GM12878 (cell line): ENCODE measurements around the gene FBXO5. TPM values are rescaled to one million over a fixed set of nuclear protein-coding genes. Genes with fewer than 3 reads are reported as not detected.

Source experiments
- GATAD2B ChIP-seq: fragments of 450-650 bp; conservative IDR thresholded peaks from 2 replicates; pipeline ENCODE4 v1.6.1; 2017; ENCODE audit warnings: low read depth, mild to moderate bottlenecking, moderate library complexity
- HDGF ChIP-seq: fragments of 450-650 bp; IDR thresholded peaks from 2 replicates; pipeline ENCODE4 v1.6.1; 2016; ENCODE audit warnings: antibody characterized with exemption
- IKZF1 ChIP-seq: fragments of 450-650 bp; conservative IDR thresholded peaks from 2 replicates; pipeline ENCODE4 v1.6.1; 2017; ENCODE audit warnings: antibody characterized with exemption, mild to moderate bottlenecking
- NFYB ChIP-seq: IDR thresholded peaks from 2 replicates; pipeline ENCODE4 v1.6.1; 2011; ENCODE audit warnings: low read depth, mild to moderate bottlenecking, low read length, improper control_type of control experiment, moderate library complexity; ENCODE audit not compliant: insufficient read depth
- NRF1 ChIP-seq: conservative IDR thresholded peaks from 2 replicates; pipeline ENCODE4 v1.6.1; 2011; ENCODE audit warnings: mild to moderate bottlenecking, low read depth, low read length, improper control_type of control experiment
- ZBTB40 ChIP-seq: fragments of 450-650 bp; IDR thresholded peaks from 2 replicates; pipeline ENCODE4 v1.6.1; 2016; ENCODE audit warnings: mild to moderate bottlenecking, moderate library complexity, borderline replicate concordance
- ZNF274 ChIP-seq: IDR thresholded peaks from one replicate; pipeline ENCODE4 v1.8.0; 2011; ENCODE audit not compliant: insufficient read length, insufficient read depth
- polyA plus RNA-seq, 11 experiments: library from polyadenylated mRNA; depleted of rRNA in 4 of 11; unstranded in 6 of 11; stranded (reverse) in 5 of 11; fragments of >200 nt; fragmentation: Nextera tagmentation in 4 of 11; fragmentation: Illumina TruSeq in 1 of 11; extraction: Ambion mirVana in 4 of 11; extraction: Trizol in 1 of 11; gene quantifications; 1 replicate in 1 of 11; 2 replicates in 10 of 11; pipeline versions ENCODE4 v1.2.1 to v1.2.3, GENCODE V29; 2011 to 2016; ENCODE audit warnings: inconsistent platforms in 2 of 11, missing spikeins in 2 of 11, low read depth in 1 of 11
- total RNA-seq, 4 experiments: library from RNA; depleted of rRNA in 3 of 4; stranded (reverse); fragments of >200 nt in 3 of 4; fragmentation: Illumina TruSeq in 1 of 4; extraction: Trizol in 1 of 4; gene quantifications; 2 replicates each; pipeline versions ENCODE4 v1.2.1 to v1.2.3, GENCODE V29; 2013 to 2021
- TF ChIP-seq, protein P1 (sequence below): fragments of 450-650 bp; formaldehyde crosslinking; IDR thresholded peaks from 2 replicates; pipeline ENCODE4 v1.4.0; 2022; ENCODE audit warnings: mild to moderate bottlenecking, moderate library complexity

FBXO5 gene
- total and polyA plus RNA-seq, 10 of the 15 experiments (the other 5 are each of a cell fraction or from before 2014, with no cell fraction given): 13.6 to 62.2 (median 37.7) TPM

DNA sequence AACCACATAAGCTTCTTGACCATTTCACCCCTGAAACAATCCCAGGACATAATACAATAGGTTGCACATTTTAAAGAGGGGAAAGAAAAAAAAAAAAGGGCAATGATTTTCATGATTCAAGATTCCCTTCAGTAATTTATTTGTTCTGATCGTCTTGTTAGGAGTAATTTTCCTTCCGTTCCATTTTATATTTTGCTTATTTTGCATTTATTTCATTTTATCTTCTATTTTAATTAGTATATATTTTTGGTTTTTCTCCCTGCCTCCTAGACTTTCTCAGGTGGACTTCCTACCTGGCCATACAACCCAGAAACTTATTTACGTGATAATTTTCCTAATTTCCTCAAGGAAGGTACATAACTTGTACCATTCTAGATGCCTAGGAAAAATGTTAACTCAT is 32.6 kb downstream of the FBXO5 start (continued):
- TF ChIP-seq ZBTB40: no peak
- TF ChIP-seq GATAD2B: no peak
- TF ChIP-seq NFYB: no peak
- TF ChIP-seq, protein P1, sequence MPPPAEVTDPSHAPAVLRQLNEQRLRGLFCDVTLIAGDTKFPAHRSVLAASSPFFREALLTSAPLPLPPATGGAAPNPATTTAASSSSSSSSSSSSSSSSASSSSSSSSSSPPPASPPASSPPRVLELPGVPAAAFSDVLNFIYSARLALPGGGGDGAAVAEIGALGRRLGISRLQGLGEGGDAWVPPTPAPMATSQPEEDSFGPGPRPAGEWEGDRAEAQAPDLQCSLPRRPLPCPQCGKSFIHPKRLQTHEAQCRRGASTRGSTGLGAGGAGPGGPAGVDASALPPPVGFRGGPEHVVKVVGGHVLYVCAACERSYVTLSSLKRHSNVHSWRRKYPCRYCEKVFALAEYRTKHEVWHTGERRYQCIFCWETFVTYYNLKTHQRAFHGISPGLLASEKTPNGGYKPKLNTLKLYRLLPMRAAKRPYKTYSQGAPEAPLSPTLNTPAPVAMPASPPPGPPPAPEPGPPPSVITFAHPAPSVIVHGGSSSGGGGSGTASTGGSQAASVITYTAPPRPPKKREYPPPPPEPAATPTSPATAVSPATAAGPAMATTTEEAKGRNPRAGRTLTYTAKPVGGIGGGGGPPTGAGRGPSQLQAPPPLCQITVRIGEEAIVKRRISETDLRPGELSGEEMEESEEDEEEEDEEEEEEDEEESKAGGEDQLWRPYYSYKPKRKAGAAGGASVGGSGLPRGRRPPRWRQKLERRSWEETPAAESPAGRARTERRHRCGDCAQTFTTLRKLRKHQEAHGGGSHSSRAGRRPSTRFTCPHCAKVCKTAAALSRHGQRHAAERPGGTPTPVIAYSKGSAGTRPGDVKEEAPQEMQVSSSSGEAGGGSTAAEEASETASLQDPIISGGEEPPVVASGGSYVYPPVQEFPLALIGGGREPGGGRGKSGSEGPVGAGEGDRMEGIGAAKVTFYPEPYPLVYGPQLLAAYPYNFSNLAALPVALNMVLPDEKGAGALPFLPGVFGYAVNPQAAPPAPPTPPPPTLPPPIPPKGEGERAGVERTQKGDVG (CRISPR knock-in tag): no peak
- TF ChIP-seq HDGF: no peak
- TF ChIP-seq NRF1: no peak
- TF ChIP-seq ZNF274: no peak
- no peak for TF ChIP-seq IKZF1
